Neutrophil (primary cell): ENCODE results near the gene NHERF1.

Experiments used
- H3K27ac ChIP-seq: fragments of 200-600 bp; sonication (generic); 2 replicates; pipeline ENCODE4 v1.5.1; 2016; ENCODE audit warnings: mild to moderate bottlenecking, moderate library complexity
- H3K27me3 ChIP-seq: fragments of 200-600 bp; sonication (generic); 2 replicates; pipeline ENCODE4 v1.6.0; 2016; ENCODE audit warnings: mild to moderate bottlenecking
- H3K36me3 ChIP-seq: fragments of 200-600 bp; sonication (generic); 2 replicates; pipeline ENCODE4 v1.5.1; 2017
- H3K4me1 ChIP-seq, 2 experiments: fragments of 200-600 bp in 1 of 2; sonication (generic) in 1 of 2; 1 replicate in 1 of 2; 2 replicates in 1 of 2; pipeline versions ENCODE4 v1.5.1 to v1.6.1; 2013 to 2016; ENCODE audit warnings: low read depth in 1 of 2, low read length in 1 of 2, mild to moderate bottlenecking in 1 of 2, moderate library complexity in 1 of 2; ENCODE audit not compliant: control insufficient read depth in 1 of 2, insufficient read depth in 1 of 2
- H3K4me3 ChIP-seq, 2 experiments: fragments of 200-600 bp in 1 of 2; sonication (generic) in 1 of 2; 1 replicate in 1 of 2; 2 replicates in 1 of 2; pipeline ENCODE4 v1.5.1; 2013 to 2016; ENCODE audit warnings: low read depth in 1 of 2, low read length in 1 of 2, mild to moderate bottlenecking in 1 of 2, moderate library complexity in 1 of 2
- H3K9me3 ChIP-seq: fragments of 200-600 bp; sonication (generic); 2 replicates; pipeline ENCODE4 v1.5.1; 2016
- TF ChIP-seq, protein P1 (sequence below): fragments of 200-600 bp; sonication (generic); IDR thresholded peaks from 2 replicates; pipeline ENCODE4 v1.5.1; 2016; ENCODE audit warnings: antibody characterized with exemption

Gene NHERF1

DNA sequence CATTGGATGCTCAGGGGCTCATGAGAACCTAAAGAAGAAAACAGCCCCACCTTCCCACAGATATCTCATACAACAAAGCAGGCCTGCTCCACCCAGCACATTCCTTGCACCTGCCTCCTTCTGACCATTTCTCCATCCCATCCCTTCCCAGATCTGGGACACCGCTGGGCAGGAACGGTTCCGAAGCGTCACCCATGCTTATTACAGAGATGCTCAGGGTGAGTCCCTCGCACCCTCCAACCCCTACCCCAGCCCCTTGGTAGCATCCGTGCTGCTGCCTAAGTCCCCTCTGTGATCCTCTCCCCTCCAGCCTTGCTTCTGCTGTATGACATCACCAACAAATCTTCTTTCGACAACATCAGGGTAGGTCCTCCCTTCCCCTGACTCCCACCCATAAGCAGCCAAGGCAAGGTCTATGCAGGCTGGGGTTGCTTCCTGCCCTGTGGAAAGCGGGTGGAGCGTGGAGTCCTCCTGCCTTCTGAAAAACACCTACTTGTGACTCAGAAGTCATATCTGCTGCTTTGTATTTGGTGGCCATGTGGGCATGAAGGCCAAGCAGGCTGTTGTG, 5.4 kb upstream of the NHERF1 start:
- peaks cover 38% of the 10 kb centered on the region for H3K36me3 ChIP-seq
- peaks cover 99 to 100% of the 10 kb centered on the region in 2 experiments for H3K4me1 ChIP-seq
- H3K27me3 ChIP-seq = no peaks in the 10 kb centered on the region
- H3K27ac ChIP-seq = peak overlapping the region; percentile 98
- H3K4me3 ChIP-seq = peak overlapping the region; percentile 53 to 89
- TF ChIP-seq, protein P1, sequence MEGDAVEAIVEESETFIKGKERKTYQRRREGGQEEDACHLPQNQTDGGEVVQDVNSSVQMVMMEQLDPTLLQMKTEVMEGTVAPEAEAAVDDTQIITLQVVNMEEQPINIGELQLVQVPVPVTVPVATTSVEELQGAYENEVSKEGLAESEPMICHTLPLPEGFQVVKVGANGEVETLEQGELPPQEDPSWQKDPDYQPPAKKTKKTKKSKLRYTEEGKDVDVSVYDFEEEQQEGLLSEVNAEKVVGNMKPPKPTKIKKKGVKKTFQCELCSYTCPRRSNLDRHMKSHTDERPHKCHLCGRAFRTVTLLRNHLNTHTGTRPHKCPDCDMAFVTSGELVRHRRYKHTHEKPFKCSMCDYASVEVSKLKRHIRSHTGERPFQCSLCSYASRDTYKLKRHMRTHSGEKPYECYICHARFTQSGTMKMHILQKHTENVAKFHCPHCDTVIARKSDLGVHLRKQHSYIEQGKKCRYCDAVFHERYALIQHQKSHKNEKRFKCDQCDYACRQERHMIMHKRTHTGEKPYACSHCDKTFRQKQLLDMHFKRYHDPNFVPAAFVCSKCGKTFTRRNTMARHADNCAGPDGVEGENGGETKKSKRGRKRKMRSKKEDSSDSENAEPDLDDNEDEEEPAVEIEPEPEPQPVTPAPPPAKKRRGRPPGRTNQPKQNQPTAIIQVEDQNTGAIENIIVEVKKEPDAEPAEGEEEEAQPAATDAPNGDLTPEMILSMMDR = no peak
- no peaks in the 10 kb centered on the region for H3K9me3 ChIP-seq

DNA sequence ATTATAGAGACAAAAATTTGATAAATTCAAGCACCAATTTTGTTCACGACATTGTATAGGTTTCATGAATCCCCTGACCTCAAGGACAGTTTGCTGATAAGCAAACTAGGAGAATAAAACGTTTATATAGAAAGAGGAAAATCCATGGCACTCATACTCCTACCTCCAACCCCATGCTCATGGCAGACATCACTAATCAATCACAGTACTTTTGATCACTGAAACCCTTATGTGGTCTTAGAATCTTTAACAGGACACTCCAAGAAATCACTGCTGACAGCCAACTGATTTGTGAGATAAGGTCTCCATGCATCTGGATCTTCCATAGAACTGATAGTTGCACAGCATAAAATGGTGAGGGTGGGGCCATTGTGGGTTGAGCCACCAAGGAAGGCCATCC, 4.7 kb upstream of the NHERF1 start:
- peaks cover 92 to 93% of the 10 kb centered on the region in 2 experiments for H3K4me1 ChIP-seq
- TF ChIP-seq, protein P1 = no peak
- no peaks in the 10 kb centered on the region for H3K9me3 ChIP-seq
- H3K4me3 ChIP-seq = peak overlapping the region; percentile 53 to 89
- H3K36me3 ChIP-seq = peaks cover 38% of the 10 kb centered on the region
- H3K27me3 ChIP-seq = no peaks in the 10 kb centered on the region
- H3K27ac ChIP-seq = peak overlapping the region; percentile 98

DNA sequence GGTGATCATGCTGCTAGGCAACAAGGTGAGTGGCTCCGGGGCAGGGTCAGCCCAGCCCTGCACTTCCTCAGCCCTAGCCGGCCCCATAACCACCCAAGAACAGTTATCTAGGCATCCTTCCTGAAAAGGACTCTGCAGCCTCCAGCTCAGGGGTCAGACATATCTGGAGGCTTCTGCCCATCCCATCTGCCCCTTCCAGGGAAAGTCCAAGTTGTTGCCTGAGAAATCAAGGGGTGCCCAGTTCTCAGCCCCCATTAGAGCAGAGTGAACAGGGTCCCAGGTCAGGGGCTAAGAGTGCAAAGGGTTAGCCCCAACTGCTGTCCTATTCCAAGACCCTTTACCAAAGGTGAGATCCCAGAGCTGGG, 4.1 kb upstream of the NHERF1 start:
- Histone ChIP-seq H3K4me1 (peaks cover 86 to 87% of the 10 kb centered on the region in 2 experiments), H3K9me3 (no peaks in the 10 kb centered on the region), H3K27ac (peak overlapping the region; percentile 98), H3K27me3 (no peaks in the 10 kb centered on the region), H3K4me3 (peak overlapping the region; percentile 53 to 89), H3K36me3 (peaks cover 38% of the 10 kb centered on the region)
- TF ChIP-seq, protein P1 = no peak

DNA sequence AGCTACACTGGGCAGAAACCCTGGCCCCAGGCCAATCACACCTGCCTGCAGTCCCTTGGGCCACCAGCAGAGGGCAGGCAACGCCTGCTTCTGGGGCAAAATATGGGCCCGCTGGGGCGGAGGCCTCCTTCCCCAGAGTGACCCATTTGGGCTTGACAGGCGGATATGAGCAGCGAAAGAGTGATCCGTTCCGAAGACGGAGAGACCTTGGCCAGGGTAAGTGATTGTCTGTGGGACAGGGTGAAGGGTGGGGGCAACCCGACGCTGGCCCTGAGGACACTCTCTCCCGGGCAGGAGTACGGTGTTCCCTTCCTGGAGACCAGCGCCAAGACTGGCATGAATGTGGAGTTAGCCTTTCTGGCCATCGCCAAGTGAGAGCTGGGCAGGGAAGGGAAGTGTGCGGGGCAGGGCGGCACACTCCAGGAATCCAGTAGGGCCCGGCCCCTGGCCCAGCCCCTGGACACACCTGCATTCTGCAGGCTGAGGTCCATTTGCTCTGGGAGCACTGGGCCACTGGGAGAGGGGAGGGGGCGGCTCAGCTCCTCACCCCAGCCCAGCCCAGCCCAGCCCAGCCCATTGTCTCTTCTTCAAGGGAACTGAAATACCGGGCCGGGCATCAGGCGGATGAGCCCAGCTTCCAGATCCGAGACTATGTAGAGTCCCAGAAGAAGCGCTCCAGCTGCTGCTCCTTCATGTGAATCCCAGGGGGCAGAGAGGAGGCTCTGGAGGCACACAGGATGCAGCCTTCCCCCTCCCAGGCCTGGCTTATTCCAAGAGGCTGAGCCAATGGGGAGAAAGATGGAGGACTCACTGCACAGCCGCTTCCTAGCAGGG, 3.5 kb upstream of the NHERF1 start:
- Histone ChIP-seq H3K4me3 (peak overlapping the region; percentile 53 to 89), H3K4me1 (peaks cover 81 to 85% of the 10 kb centered on the region in 2 experiments)
- TF ChIP-seq, protein P1 = peak; percentile 99

DNA sequence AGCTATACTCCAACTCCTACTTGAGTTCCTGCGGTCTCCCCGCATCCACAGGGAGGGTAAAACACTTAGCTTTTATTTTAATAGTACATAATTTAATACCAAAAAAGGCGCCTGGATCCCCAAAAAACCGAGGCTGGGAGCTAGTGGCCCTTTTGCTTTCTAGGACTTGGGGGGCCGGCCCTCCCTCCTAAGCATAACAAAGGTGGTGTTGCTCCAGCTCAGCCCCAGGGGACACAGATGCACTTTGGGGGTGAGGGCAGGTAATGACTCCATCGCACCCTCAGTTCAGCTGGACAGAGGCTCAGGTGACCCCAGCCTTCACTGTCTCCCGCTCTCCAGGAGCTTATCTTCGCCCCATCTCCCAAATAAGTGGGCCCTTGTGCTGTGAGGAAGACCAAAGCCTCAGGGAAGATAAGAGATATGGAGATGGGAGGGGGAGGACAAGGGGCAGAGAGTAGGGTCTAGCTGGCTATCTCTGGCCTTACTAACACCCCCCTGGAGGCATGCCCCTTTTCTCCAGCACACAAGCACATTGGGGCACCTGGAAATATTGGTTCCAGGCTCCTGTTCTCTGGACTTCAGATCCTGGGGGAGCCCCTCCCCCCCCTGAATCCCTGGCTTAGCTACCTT, 2.8 kb upstream of the NHERF1 start:
- H3K27me3 ChIP-seq = no peaks in the 10 kb centered on the region
- no peaks in the 10 kb centered on the region for H3K9me3 ChIP-seq
- H3K27ac ChIP-seq = peak overlapping the region; percentile 98
- H3K4me1 ChIP-seq = peaks cover 80 to 85% of the 10 kb centered on the region in 2 experiments
- peaks cover 38% of the 10 kb centered on the region for H3K36me3 ChIP-seq
- H3K4me3 ChIP-seq = peak overlapping the region in 1 of 2 experiments; percentile 89
- TF ChIP-seq, protein P1 = no peak

More for the DNA sequence above, 3.5 kb upstream of the NHERF1 start:
- H3K27ac ChIP-seq = peak overlapping the region; percentile 98
- no peaks in the 10 kb centered on the region for H3K9me3 ChIP-seq
- no peaks in the 10 kb centered on the region for H3K27me3 ChIP-seq
- peaks cover 38% of the 10 kb centered on the region for H3K36me3 ChIP-seq
